ENCODE results near the gene FOXL2.
A peak's percentile ranks its signal among the peaks of the same experiment; 100 is the strongest.

FOXL2 gene

DNA sequence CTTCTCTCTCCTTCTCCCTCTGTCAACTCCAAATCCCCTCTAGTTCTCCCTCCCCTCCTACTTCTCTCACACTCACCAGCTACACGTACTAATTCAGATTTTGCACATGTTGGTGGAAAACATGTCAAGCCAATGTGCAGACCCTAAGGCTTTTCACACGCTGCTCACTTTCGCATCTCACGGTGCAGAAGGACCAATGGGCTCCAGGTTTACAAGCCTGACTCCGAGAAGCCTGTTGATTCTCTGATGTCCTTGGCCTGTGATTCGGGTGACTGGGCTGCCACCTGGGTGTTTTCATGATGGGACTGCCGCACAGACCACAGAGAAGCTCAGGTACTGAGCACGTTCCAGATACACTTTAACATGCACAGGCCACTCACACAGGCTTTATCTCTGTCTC lies 3.8 kb upstream of the FOXL2 start:
- Histone ChIP-seq H3K4me1 (ENCODE audit: insufficient read depth, low read length) (peaks cover 19% of the 10 kb centered on the region; the same call in 1 of the 2 replicates), H3K9me3 (ENCODE audit: control insufficient read depth, insufficient read depth, low read length) (no peaks in the 10 kb centered on the region), H3K9ac (ENCODE audit: low read depth, low read length) (no peak overlapping the region), H3K36me3 (ENCODE audit: insufficient read depth, low read length) (no peaks in the 10 kb centered on the region; the same call in 1 of the 2 replicates)

DNA sequence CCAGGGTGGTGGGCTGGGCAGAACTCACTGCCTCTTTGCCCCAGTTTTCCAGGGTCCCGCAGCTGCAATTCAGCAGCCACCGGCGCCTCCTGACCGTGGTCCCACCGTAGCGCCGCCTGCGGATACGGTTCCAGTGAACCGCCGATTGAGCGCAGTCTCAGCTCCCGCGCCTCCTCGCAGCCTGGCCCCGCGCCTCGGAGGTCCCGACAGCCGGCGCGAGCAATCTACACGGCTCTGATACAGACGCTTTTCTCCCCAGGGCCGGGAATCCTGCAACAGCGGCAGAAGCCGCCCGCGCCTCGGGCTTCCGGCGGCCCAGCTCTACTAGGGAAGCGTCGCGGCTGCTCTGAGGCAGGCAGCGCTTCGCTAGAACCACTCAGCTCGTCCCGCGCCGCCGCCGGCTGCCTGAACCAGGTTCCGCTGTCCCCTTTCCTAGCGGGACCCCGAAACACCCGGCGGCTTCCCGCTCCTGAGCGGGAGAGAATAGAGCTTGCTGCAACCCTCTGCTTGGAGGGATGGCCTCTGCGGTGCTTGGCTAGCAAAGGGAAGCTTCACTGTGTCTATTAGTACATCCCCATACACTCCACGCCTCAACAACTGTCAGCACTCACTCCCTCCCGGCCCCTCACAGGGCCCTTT lies 3.2 kb upstream of the FOXL2 start:
- Histone ChIP-seq H3K36me3 (ENCODE audit: insufficient read depth, low read length) (no peaks in the 10 kb centered on the region; the same call in 1 of the 2 replicates), H3K9ac (ENCODE audit: low read depth, low read length) (peak overlapping the region; percentile 52), H3K4me1 (ENCODE audit: insufficient read depth, low read length) (peaks cover 19% of the 10 kb centered on the region; the same call in 1 of the 2 replicates), H3K9me3 (ENCODE audit: control insufficient read depth, insufficient read depth, low read length) (no peaks in the 10 kb centered on the region)

DNA sequence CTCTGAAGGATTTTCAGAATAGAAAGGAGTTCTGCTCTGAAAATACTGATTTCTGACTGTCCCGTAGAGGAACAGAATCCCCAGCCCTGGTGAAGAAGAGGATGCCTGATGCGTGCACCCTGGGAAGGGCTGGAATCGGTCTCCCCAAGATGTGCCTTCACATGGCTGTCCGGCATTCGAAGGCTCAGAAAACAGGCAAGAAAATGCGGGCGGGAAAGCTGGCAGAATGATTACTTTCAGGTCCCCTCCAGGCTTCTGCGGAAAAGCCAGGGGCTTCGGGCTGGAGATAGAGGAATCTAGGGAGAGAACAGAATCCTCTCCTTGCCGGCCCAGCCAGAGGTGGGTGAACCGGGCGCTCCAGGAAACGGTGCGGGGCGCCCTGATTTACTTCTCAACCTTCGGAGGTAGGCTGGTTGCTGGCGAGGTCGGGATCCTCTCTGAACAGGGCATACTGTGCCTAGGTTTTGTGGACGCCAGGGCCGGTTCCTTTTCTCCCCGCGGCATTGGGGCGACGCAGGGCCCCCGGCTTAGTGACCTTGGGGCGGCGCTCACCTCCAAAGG lies 2.6 kb upstream of the FOXL2 start:
- Histone ChIP-seq H3K4me1 (ENCODE audit: insufficient read depth, low read length) (peaks cover 19% of the 10 kb centered on the region; the same call in 1 of the 2 replicates), H3K9me3 (ENCODE audit: control insufficient read depth, insufficient read depth, low read length) (no peaks in the 10 kb centered on the region), H3K36me3 (ENCODE audit: insufficient read depth, low read length) (no peaks in the 10 kb centered on the region; the same call in 1 of the 2 replicates), H3K9ac (ENCODE audit: low read depth, low read length) (peak overlapping the region; percentile 52)

DNA sequence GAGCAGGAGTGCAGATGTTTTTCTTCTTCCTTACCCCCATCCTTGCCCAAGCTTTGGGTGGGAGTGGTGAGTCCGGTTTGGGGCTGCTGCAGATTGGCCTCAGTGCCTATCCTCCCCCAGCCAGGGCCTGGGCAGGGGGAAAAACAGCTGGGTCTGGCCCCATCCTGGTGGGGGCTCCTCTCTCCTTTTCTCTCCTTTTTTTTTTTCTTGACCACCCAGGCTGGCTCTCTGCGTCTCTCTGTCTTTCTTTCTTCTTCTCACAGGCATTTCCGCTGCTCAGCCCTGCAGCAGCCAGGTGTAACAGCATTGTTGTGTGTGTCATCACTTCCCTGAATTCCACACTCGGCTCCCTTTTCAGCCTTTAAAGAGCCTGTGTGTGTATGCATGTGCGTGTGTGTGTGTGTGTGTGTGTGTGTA lies 2.1 kb upstream of the FOXL2 start:
- no peaks in the 10 kb centered on the region for H3K9me3 ChIP-seq (ENCODE audit: control insufficient read depth, insufficient read depth, low read length)
- H3K9ac ChIP-seq (ENCODE audit: low read depth, low read length) = peak overlapping the region; percentile 52
- no peaks in the 10 kb centered on the region; the same call in 1 of the 2 replicates for H3K36me3 ChIP-seq (ENCODE audit: insufficient read depth, low read length)
- H3K4me1 ChIP-seq (ENCODE audit: insufficient read depth, low read length) = peaks cover 19% of the 10 kb centered on the region; the same call in 1 of the 2 replicates

- H3K4me1 ChIP-seq (ENCODE audit: insufficient read depth, low read length) = peaks cover 19% of the 10 kb centered on the region; the same call in 1 of the 2 replicates
- H3K9ac ChIP-seq (ENCODE audit: low read depth, low read length) = peak overlapping the region; percentile 52; the same call in 1 of the 2 replicates
- no peaks in the 10 kb centered on the region; the same call in 1 of the 2 replicates for H3K36me3 ChIP-seq (ENCODE audit: insufficient read depth, low read length)
- no peaks in the 10 kb centered on the region for H3K9me3 ChIP-seq (ENCODE audit: control insufficient read depth, insufficient read depth, low read length)
Measured at GRCh38 chr3:138948371-138949001, 1.5 kb upstream of the FOXL2 start.

DNA sequence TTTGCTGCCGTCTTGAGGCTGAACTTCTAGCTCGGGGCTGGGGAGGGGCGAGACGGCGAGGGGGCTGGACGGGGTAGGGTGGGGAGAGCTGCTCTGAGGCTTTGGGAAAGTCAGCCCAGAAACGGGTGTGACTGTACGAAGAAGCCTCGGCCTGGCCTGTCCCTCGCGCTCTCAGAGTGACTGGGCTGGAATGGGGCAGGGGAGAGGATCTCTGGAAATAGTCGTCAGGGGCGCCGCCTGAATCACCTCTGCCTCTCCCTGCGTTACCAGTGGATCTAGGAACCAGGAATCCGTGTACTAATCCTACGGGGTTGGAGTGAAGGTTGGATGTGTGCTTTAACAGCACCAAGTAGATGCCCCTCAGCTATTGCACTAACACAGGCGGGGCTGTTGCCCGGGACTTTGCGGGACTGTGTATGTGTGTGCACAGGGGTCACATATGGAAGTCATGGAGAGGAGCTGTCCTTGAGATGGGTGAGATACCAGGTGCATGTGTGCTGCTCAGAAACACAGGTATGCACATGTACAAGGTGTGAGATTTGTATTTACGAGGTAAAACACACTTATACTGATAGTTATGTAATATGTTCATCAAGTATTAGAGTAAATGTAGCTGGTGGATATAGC lies 671 bp upstream of the FOXL2 start:
- no peaks in the 10 kb centered on the region for H3K9me3 ChIP-seq (ENCODE audit: control insufficient read depth, insufficient read depth, low read length)
- H3K9ac ChIP-seq (ENCODE audit: low read depth, low read length) = peak overlapping the region; percentile 63
- peaks cover 19% of the 10 kb centered on the region for H3K4me1 ChIP-seq (ENCODE audit: insufficient read depth, low read length)
- no peaks in the 10 kb centered on the region; the same call in 1 of the 2 replicates for H3K36me3 ChIP-seq (ENCODE audit: insufficient read depth, low read length)

- Histone ChIP-seq H3K36me3 (ENCODE audit: insufficient read depth, low read length) (no peaks in the 10 kb centered on the region; the same call in 1 of the 2 replicates), H3K9ac (ENCODE audit: low read depth, low read length) (peak overlapping the region; percentile 63), H3K4me1 (ENCODE audit: insufficient read depth, low read length) (peaks cover 17% of the 10 kb centered on the region), H3K9me3 (ENCODE audit: control insufficient read depth, insufficient read depth, low read length) (no peaks in the 10 kb centered on the region)
Measured at GRCh38 chr3:138945709-138946662, 951 bp downstream of the FOXL2 start.

- Histone ChIP-seq H3K9me3 (ENCODE audit: control insufficient read depth, insufficient read depth, low read length) (no peaks in the 10 kb centered on the region), H3K4me1 (ENCODE audit: insufficient read depth, low read length) (peaks cover 10% of the 10 kb centered on the region), H3K36me3 (ENCODE audit: insufficient read depth, low read length) (no peaks in the 10 kb centered on the region), H3K9ac (ENCODE audit: low read depth, low read length) (peak overlapping the region; percentile 63)
Measured at GRCh38 chr3:138944929-138945708, 1.8 kb downstream of the FOXL2 start.

DNA sequence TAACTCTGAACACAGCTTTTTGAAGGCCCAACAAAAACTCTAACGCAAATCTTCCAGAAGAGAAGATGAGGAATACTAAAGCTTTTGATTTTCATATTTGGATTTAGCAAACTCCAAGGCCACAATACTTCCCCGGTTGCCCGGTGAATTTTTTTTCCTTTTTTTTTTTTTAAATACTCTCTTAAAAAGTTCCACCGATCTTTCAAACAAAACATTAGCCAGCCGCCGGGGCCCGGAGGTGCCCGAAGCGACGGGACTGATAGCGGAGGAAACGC lies 2.3 kb downstream of the FOXL2 start:
- Histone ChIP-seq H3K4me1 (ENCODE audit: insufficient read depth, low read length) (peaks cover 10% of the 10 kb centered on the region), H3K9me3 (ENCODE audit: control insufficient read depth, insufficient read depth, low read length) (no peaks in the 10 kb centered on the region), H3K9ac (ENCODE audit: low read depth, low read length) (peak overlapping the region; percentile 63), H3K36me3 (ENCODE audit: insufficient read depth, low read length) (no peaks in the 10 kb centered on the region)

DNA sequence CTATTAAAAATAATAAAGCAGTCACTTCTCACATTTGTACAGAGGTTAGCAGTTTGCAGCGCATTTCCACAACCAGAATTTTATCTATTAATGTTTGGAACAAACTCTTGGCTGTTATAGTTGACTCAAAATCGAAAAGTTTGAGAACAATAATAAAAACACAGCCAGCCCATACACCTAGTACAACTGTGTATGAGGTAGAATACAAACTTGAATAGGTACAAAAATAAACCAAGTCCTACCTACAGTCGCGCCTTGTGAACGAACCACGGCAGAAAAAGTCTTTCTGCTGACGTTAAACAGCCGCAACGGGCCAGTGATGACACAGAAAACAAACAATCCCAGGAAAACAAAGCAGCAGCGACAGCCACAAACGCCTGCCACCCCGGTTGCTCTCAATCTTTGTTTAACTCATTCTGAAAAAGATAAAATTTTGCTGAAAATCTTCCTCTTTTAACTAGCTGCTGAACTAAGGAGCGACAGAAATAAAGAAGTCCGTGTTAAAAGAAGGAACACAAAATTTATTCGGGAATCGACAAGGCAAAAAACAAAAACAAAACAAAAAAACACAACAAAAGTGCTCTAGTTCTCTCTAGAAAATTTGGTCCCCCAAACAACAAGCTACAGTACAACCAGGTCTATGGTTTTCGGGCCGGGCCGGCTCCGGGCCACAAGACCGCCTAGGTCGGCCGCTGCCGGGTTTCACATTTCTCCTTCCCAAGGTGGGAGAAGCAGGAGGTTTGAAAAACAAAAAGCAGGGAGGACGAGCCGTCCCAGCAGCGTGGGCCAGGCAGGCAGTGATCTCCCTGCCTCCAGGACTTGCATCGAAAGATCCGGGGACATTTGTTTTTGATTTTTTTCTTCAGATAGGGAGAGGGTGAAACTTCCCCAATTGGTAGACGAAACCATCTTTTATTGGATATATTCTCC lies 2.9 kb downstream of the FOXL2 start:
- peaks cover 10% of the 10 kb centered on the region for H3K4me1 ChIP-seq (ENCODE audit: insufficient read depth, low read length)
- no peaks in the 10 kb centered on the region for H3K9me3 ChIP-seq (ENCODE audit: control insufficient read depth, insufficient read depth, low read length)
- H3K36me3 ChIP-seq (ENCODE audit: insufficient read depth, low read length) = no peaks in the 10 kb centered on the region

GRCh38 chr3:138942861-138943623 lies 3.9 kb downstream of the FOXL2 start:
- H3K9ac ChIP-seq (ENCODE audit: low read depth, low read length) = peak overlapping the region; percentile 10; the same call in 1 of the 2 replicates

More for the DNA sequence above, 2.9 kb downstream of the FOXL2 start:
- H3K9ac ChIP-seq (ENCODE audit: low read depth, low read length) = peak overlapping the region; percentile 63

DNA sequence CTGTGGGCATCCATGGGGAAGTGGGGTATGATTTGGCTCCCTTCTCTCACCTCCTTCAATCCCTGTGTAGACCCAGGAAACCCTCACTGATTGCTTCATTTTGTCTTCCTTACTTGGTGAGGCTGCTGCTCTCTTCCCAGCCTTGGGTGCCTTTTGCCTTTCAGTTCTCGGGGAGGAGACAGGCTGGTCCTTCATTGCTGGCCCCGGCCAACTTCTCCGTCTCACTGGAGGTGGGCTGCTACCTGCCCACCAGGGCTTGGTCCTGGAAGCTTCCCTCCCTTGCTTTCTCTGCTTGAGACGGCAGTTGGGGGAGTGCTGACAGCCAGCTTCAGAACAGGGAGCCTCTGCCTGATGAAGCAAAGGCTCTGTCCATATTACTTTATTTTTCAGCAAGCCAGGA lies 4.7 kb downstream of the FOXL2 start:
- H3K9me3 ChIP-seq (ENCODE audit: control insufficient read depth, insufficient read depth, low read length) = no peaks in the 10 kb centered on the region
- H3K36me3 ChIP-seq (ENCODE audit: insufficient read depth, low read length) = no peaks in the 10 kb centered on the region
- no peaks in the 10 kb centered on the region; the same call in 1 of the 2 replicates for H3K4me1 ChIP-seq (ENCODE audit: insufficient read depth, low read length)
- no peak overlapping the region for H3K9ac ChIP-seq (ENCODE audit: low read depth, low read length)

More at GRCh38 chr3:138942861-138943623, 3.9 kb downstream of the FOXL2 start:
- peaks cover 1% of the 10 kb centered on the region; the same call in 1 of the 2 replicates for H3K4me1 ChIP-seq (ENCODE audit: insufficient read depth, low read length)
- H3K9me3 ChIP-seq (ENCODE audit: control insufficient read depth, insufficient read depth, low read length) = no peaks in the 10 kb centered on the region
- no peaks in the 10 kb centered on the region for H3K36me3 ChIP-seq (ENCODE audit: insufficient read depth, low read length)
